ENCODE data around the gene SPAG9. TPM values are rescaled to one million over a fixed set of nuclear protein-coding genes. Genes with fewer than 3 reads are reported as not detected.

The SPAG9 gene
- total RNA-seq, 1 experiment from 2014 or later, result 144 TPM

DNA sequence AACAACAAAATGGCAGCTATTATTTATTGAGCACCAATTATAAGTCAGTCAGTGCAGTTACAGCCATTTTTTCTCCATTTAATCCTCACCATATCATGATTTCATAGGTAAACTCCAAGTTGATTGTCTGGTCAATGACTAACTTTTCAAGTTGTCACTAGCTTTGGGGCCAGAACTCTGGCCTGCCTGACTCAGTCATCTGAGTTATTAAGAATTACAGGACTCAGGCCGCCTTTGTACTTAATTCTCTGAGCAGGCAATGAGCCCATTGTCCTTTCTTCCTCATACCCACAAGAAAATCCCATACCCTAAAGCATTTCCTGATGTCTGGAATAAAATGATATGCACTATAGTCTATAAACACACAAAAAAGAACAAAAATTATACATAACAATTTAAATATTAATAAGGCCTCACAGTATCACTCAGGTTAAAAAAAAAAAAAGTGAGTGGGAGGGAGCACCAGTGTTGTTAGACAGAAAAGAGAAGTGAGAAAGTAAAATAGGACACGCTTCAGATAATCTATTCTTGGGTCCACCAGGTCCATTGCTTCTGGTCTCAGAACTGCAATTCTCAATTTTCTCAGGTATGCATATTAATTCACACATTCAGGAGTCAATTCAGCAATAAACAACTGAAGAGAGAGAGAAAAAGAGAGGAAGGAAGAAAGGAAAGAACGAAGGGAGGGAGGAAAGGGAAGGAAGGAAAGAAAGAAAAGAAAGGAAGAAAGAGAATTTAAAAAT, 70.2 kb downstream of the SPAG9 start:
- 0 out of 2 replicates have a peak, but pooled peaks cover 2% of the 10 kb centered on the region for H3K4me1 ChIP-seq (ENCODE audit: control insufficient read depth, insufficient read depth, low read length)
- H3K27ac ChIP-seq (ENCODE audit: low read length), result no peak overlapping the region
- H3K4me3 ChIP-seq (ENCODE audit: low read depth in 2 of 2, low read length in 2 of 2), result no peak overlapping the region
- ATAC-seq (no peak), DNase-seq (ENCODE audit: low read depth, low spot score) (no peak)
- ChIA-PET POLR2A (no interaction called here), CTCF (no interaction called here)
- H3K36me3 ChIP-seq (ENCODE audit: control insufficient read depth, insufficient read depth, low read length), result no peaks in the 10 kb centered on the region
- in situ Hi-C loops (cut with HindIII; ENCODE audit: low pct_unique_long_range_greater_than_20kb, low sequenced_read_pairs), result no loop called here
- no peaks in the 10 kb centered on the region for H3K27me3 ChIP-seq (ENCODE audit: control insufficient read depth, insufficient read depth, low read length)
- BruUV-seq (replicated peaks), result no TSS peak
- intact Hi-C loops (cut with micrococcal nuclease; ENCODE audit: unreplicated experiment), result no loop called here
- no peak for TF ChIP-seq SIN3A (IDR thresholded peaks at IDR 0.05; ENCODE audit: borderline replicate concordance, insufficient read depth, low read depth, low read length)
- no peak for TF ChIP-seq POLR2AphosphoS5 (IDR thresholded peaks at IDR 0.05; ENCODE audit: low read depth, low read length)
- TF ChIP-seq, protein P1, sequence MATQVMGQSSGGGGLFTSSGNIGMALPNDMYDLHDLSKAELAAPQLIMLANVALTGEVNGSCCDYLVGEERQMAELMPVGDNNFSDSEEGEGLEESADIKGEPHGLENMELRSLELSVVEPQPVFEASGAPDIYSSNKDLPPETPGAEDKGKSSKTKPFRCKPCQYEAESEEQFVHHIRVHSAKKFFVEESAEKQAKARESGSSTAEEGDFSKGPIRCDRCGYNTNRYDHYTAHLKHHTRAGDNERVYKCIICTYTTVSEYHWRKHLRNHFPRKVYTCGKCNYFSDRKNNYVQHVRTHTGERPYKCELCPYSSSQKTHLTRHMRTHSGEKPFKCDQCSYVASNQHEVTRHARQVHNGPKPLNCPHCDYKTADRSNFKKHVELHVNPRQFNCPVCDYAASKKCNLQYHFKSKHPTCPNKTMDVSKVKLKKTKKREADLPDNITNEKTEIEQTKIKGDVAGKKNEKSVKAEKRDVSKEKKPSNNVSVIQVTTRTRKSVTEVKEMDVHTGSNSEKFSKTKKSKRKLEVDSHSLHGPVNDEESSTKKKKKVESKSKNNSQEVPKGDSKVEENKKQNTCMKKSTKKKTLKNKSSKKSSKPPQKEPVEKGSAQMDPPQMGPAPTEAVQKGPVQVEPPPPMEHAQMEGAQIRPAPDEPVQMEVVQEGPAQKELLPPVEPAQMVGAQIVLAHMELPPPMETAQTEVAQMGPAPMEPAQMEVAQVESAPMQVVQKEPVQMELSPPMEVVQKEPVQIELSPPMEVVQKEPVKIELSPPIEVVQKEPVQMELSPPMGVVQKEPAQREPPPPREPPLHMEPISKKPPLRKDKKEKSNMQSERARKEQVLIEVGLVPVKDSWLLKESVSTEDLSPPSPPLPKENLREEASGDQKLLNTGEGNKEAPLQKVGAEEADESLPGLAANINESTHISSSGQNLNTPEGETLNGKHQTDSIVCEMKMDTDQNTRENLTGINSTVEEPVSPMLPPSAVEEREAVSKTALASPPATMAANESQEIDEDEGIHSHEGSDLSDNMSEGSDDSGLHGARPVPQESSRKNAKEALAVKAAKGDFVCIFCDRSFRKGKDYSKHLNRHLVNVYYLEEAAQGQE (IDR thresholded peaks at IDR 0.05; ENCODE audit: insufficient read depth in 1 of 2, low read depth in 2 of 2, low read length in 1 of 2), result no peak
- no peak for TF ChIP-seq CTCF (IDR thresholded peaks at IDR 0.05)
- TF ChIP-seq TCF7L2 (IDR thresholded peaks at IDR 0.05; ENCODE audit: low read depth, low read length), result no peak
- no peaks in the 10 kb centered on the region for H3K9me3 ChIP-seq (ENCODE audit: control insufficient read depth, insufficient read depth, low read depth, low read length)

GRCh38 chr17:51046514-51047384, 73.9 kb downstream of the SPAG9 start:
- TSS peak; percentile 14 for BruUV-seq (replicated peaks)

More at GRCh38 chr17:51046514-51047384, 73.9 kb downstream of the SPAG9 start:
- POLR2A ChIA-PET, result interaction anchor here (0.6 kb wide), 2 partner anchors 14 to 67 kb away, joined by 5 read pairs; no protein-coding TSS in a partner anchor
- Histone ChIP-seq H3K27ac (ENCODE audit: low read length) (no peak overlapping the region), H3K4me1 (ENCODE audit: control insufficient read depth, insufficient read depth, low read length) (0 out of 2 replicates have a peak, but pooled peaks cover 2% of the 10 kb centered on the region), H3K4me3 (ENCODE audit: low read depth in 2 of 2, low read length in 2 of 2) (peak overlapping the region in 1 of 2 experiments; percentile 19; a peak in 1 of 4 replicates), H3K27me3 (ENCODE audit: control insufficient read depth, insufficient read depth, low read length) (no peaks in the 10 kb centered on the region), H3K36me3 (ENCODE audit: control insufficient read depth, insufficient read depth, low read length) (no peaks in the 10 kb centered on the region), H3K9me3 (ENCODE audit: control insufficient read depth, insufficient read depth, low read depth, low read length) (no peaks in the 10 kb centered on the region)
- DNase-seq (ENCODE audit: low read depth, low spot score), result no peak
- intact Hi-C loops (cut with micrococcal nuclease; ENCODE audit: unreplicated experiment) (no loop called here), in situ Hi-C loops (cut with HindIII; ENCODE audit: low pct_unique_long_range_greater_than_20kb, low sequenced_read_pairs) (no loop called here)
- ATAC-seq, result peak; percentile 51
- CTCF ChIA-PET, result interaction anchor here (0.6 to 1.4 kb wide), 4 partner anchors 10 to 228 kb away, joined by 3 to 6 read pairs (median 3); partner anchors contain the start of gene NME1
- no peak for TF ChIP-seq SIN3A (IDR thresholded peaks at IDR 0.05; ENCODE audit: borderline replicate concordance, insufficient read depth, low read depth, low read length)
- TF ChIP-seq POLR2AphosphoS5 (IDR thresholded peaks at IDR 0.05; ENCODE audit: low read depth, low read length), result no peak

Data from Panc1 (cell line).